HEK293 (cell line): ENCODE measurements around the gene CRTC3.

Source experiments
- ZBTB21 ChIP-seq: fragments of 450-650 bp; formaldehyde crosslinking; IDR thresholded peaks from 2 replicates; pipeline ENCODE4 v1.5.1; 2017; ENCODE audit warnings: missing biosample characterization, missing genetic modification characterization
- ZFP3 ChIP-seq: fragments of 450-650 bp; formaldehyde crosslinking; IDR thresholded peaks from 2 replicates; pipeline ENCODE4 v1.5.1; 2016; ENCODE audit warnings: low read depth, missing biosample characterization, missing genetic modification characterization
- ZNF792 ChIP-seq: fragments of 450-650 bp; formaldehyde crosslinking; IDR thresholded peaks from 2 replicates; pipeline ENCODE4 v1.5.1; 2016; ENCODE audit warnings: missing biosample characterization, missing genetic modification characterization
- TF ChIP-seq, protein P1 (sequence below): fragments of 450-650 bp; formaldehyde crosslinking; IDR thresholded peaks from 2 replicates; pipeline ENCODE4 v1.5.1; 2016; ENCODE audit warnings: missing biosample characterization, missing genetic modification characterization
- TF ChIP-seq, protein P2 (sequence below): fragments of 450-650 bp; formaldehyde crosslinking; IDR thresholded peaks from 2 replicates; pipeline ENCODE4 v1.5.1; 2016; ENCODE audit warnings: missing biosample characterization, missing genetic modification characterization
- TF ChIP-seq, protein P3 (sequence below): fragments of 450-650 bp; formaldehyde crosslinking; IDR thresholded peaks from 2 replicates; pipeline ENCODE4 v1.5.1; 2017; ENCODE audit warnings: missing biosample characterization, missing genetic modification characterization

DNA sequence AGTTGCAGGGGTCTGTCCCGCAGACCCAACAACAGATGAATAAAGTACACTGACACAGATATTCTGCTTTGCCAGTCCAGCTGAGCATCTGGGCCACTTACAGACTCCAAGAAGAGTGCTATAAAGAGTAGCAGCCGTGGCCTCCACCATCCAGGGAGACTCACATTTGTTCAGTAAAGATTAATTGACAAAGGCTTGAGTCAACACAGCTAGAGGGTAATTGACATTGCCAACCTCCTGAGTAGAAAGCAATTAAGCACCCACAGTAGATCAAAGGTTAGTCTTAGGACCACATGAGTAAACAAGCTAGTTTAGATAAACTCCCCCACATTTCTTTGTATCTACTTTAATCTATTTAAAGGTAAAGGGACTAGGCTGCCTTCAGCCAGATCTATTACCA lies 16.3 kb upstream of the CRTC3 start:
- TF ChIP-seq ZNF792 (tag by site-specific recombination) (no peak), ZBTB21 (no peak), ZFP3 (tag by site-specific recombination) (no peak)
- TF ChIP-seq, protein P1, sequence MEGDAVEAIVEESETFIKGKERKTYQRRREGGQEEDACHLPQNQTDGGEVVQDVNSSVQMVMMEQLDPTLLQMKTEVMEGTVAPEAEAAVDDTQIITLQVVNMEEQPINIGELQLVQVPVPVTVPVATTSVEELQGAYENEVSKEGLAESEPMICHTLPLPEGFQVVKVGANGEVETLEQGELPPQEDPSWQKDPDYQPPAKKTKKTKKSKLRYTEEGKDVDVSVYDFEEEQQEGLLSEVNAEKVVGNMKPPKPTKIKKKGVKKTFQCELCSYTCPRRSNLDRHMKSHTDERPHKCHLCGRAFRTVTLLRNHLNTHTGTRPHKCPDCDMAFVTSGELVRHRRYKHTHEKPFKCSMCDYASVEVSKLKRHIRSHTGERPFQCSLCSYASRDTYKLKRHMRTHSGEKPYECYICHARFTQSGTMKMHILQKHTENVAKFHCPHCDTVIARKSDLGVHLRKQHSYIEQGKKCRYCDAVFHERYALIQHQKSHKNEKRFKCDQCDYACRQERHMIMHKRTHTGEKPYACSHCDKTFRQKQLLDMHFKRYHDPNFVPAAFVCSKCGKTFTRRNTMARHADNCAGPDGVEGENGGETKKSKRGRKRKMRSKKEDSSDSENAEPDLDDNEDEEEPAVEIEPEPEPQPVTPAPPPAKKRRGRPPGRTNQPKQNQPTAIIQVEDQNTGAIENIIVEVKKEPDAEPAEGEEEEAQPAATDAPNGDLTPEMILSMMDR (tag by site-specific recombination): no peak
- TF ChIP-seq, protein P2, sequence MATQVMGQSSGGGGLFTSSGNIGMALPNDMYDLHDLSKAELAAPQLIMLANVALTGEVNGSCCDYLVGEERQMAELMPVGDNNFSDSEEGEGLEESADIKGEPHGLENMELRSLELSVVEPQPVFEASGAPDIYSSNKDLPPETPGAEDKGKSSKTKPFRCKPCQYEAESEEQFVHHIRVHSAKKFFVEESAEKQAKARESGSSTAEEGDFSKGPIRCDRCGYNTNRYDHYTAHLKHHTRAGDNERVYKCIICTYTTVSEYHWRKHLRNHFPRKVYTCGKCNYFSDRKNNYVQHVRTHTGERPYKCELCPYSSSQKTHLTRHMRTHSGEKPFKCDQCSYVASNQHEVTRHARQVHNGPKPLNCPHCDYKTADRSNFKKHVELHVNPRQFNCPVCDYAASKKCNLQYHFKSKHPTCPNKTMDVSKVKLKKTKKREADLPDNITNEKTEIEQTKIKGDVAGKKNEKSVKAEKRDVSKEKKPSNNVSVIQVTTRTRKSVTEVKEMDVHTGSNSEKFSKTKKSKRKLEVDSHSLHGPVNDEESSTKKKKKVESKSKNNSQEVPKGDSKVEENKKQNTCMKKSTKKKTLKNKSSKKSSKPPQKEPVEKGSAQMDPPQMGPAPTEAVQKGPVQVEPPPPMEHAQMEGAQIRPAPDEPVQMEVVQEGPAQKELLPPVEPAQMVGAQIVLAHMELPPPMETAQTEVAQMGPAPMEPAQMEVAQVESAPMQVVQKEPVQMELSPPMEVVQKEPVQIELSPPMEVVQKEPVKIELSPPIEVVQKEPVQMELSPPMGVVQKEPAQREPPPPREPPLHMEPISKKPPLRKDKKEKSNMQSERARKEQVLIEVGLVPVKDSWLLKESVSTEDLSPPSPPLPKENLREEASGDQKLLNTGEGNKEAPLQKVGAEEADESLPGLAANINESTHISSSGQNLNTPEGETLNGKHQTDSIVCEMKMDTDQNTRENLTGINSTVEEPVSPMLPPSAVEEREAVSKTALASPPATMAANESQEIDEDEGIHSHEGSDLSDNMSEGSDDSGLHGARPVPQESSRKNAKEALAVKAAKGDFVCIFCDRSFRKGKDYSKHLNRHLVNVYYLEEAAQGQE (tag by site-specific recombination): no peak
- TF ChIP-seq, protein P3, sequence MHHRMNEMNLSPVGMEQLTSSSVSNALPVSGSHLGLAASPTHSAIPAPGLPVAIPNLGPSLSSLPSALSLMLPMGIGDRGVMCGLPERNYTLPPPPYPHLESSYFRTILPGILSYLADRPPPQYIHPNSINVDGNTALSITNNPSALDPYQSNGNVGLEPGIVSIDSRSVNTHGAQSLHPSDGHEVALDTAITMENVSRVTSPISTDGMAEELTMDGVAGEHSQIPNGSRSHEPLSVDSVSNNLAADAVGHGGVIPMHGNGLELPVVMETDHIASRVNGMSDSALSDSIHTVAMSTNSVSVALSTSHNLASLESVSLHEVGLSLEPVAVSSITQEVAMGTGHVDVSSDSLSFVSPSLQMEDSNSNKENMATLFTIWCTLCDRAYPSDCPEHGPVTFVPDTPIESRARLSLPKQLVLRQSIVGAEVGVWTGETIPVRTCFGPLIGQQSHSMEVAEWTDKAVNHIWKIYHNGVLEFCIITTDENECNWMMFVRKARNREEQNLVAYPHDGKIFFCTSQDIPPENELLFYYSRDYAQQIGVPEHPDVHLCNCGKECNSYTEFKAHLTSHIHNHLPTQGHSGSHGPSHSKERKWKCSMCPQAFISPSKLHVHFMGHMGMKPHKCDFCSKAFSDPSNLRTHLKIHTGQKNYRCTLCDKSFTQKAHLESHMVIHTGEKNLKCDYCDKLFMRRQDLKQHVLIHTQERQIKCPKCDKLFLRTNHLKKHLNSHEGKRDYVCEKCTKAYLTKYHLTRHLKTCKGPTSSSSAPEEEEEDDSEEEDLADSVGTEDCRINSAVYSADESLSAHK (tag by site-specific recombination): no peak
